ENCODE results near the gene LGR4. TPM values are rescaled to one million over a fixed set of nuclear protein-coding genes. Genes with fewer than 3 reads are reported as not detected.

The LGR4 gene
- total RNA-seq, 1 experiment from 2014 or later: 99.2 TPM

- no peaks in the 10 kb centered on the region for H3K4me1 ChIP-seq (ENCODE audit: insufficient read depth, low read length)
- H3K23ac ChIP-seq (ENCODE audit: insufficient read length, low read depth, low read length): no peak overlapping the region
- Mint-ChIP-seq H3K27ac (no peak overlapping the region), H3K36me3 (ENCODE audit: insufficient read depth in 1 of 3, low read depth in 3 of 3) (no peaks in the 10 kb centered on the region), H3K27me3 (ENCODE audit: low read depth) (peaks cover 13% of the 10 kb centered on the region), H3K4me1 (no peaks in the 10 kb centered on the region), H3K9me3 (no peaks in the 10 kb centered on the region), H3K4me3 (no peak overlapping the region)
- no peak overlapping the region for H3K18ac ChIP-seq (ENCODE audit: insufficient read length, low read depth, low read length)
- no peak overlapping the region for H2BK5ac ChIP-seq (ENCODE audit: insufficient read length, low read length)
- DNase-seq: no peak
- no peak overlapping the region for H3K56ac ChIP-seq (ENCODE audit: insufficient read length, low read depth, low read length)
- H4K20me1 ChIP-seq (ENCODE audit: control insufficient read depth, insufficient read depth, insufficient read length): no peaks in the 10 kb centered on the region
- H2AK5ac ChIP-seq (ENCODE audit: insufficient read length, low read length): no peak overlapping the region
- H3K27ac ChIP-seq (ENCODE audit: insufficient read length, low read depth, low read length): no peak overlapping the region
- H2BK20ac ChIP-seq (ENCODE audit: low read depth, low read length, poor library complexity, severe bottlenecking): no peak overlapping the region
- WGBS (ENCODE audit: extremely low coverage, insufficient read length, low lambda C conversion rate): no CpG with 5 or more reads among the region's 3 CpGs
- no peak overlapping the region for H3K9ac ChIP-seq (ENCODE audit: extremely low read depth, insufficient read length, low read length)
- TF ChIP-seq CTCF (conservative IDR thresholded peaks at IDR 0.05): no peak
- no peak overlapping the region for H2BK120ac ChIP-seq (ENCODE audit: low read depth, low read length, poor library complexity, severe bottlenecking)
- no peaks in the 10 kb centered on the region for H3K79me2 ChIP-seq (ENCODE audit: insufficient read depth, low read length)
- no peak overlapping the region for H2BK15ac ChIP-seq (ENCODE audit: low read depth, low read length)
- no peak overlapping the region for H4K91ac ChIP-seq (ENCODE audit: insufficient read length, low read depth, low read length)
- no peak overlapping the region for H4K5ac ChIP-seq (ENCODE audit: insufficient read length, low read depth, low read length)
- H3K27me3 ChIP-seq (ENCODE audit: insufficient read depth, low read length): no peaks in the 10 kb centered on the region
- H2BK12ac ChIP-seq (ENCODE audit: insufficient read length, low read depth, low read length): no peak overlapping the region
- no peak overlapping the region for H3T11ph ChIP-seq (ENCODE audit: low read length)
- no peak overlapping the region for H4K8ac ChIP-seq (replicated peaks; ENCODE audit: insufficient read length, low read depth, low read length)
- no peak overlapping the region for H3K4me2 ChIP-seq (ENCODE audit: insufficient read depth, insufficient read length, low read length)
- no peaks in the 10 kb centered on the region for H3K9me3 ChIP-seq (ENCODE audit: control insufficient read depth, low read depth, low read length)
- H3K14ac ChIP-seq (ENCODE audit: insufficient read depth, low read length): no peak overlapping the region
- no peak overlapping the region for H3K4ac ChIP-seq (ENCODE audit: low read depth, low read length)
- no peaks in the 10 kb centered on the region for H3K23me2 ChIP-seq (ENCODE audit: insufficient read length, low read depth, low read length, poor library complexity, severe bottlenecking)
- H3K79me1 ChIP-seq (ENCODE audit: insufficient read depth, low read depth, low read length, poor library complexity, severe bottlenecking): no peaks in the 10 kb centered on the region
- no peak overlapping the region for H2AFZ ChIP-seq (ENCODE audit: low read length)
Measured at GRCh38 chr11:27520226-27520625, 47.6 kb upstream of the LGR4 start.

Data from H9 (cell line).